Neural cell (in vitro differentiated cells): ENCODE data around the gene ZDHHC18.

Experiments
- EP300 ChIP-seq: fragments of 450-650 bp; conservative IDR thresholded peaks from 2 replicates; pipeline ENCODE4 v1.6.1; 2014; ENCODE audit warnings: antibody characterized with exemption, mild to moderate bottlenecking, moderate library complexity; ENCODE audit not compliant: poor library complexity, severe bottlenecking
- EZH2 ChIP-seq: fragments of 200-600, 300-800 bp; shearing (Covaris generic), sonication (generic); IDR thresholded peaks from 2 replicates; pipeline ENCODE4 v1.6.1; 2014; ENCODE audit warnings: antibody characterized with exemption, low read length, borderline replicate concordance, mild to moderate bottlenecking; ENCODE audit not compliant: insufficient read depth, poor library complexity, severe bottlenecking
- MXI1 ChIP-seq: fragments of 450-650 bp; conservative IDR thresholded peaks from 2 replicates; pipeline ENCODE4 v1.6.1; 2014; ENCODE audit warnings: antibody characterized with exemption, mild to moderate bottlenecking; ENCODE audit not compliant: poor library complexity, severe bottlenecking
- POLR2AphosphoS5 ChIP-seq: IDR thresholded peaks from 2 replicates; pipeline ENCODE4 v1.6.1; 2012
- RAD21 ChIP-seq: fragments of 450-650 bp; conservative IDR thresholded peaks from 2 replicates; pipeline ENCODE4 v1.6.1; 2014; ENCODE audit warnings: antibody characterized with exemption, mild to moderate bottlenecking, moderate library complexity
- REST ChIP-seq: IDR thresholded peaks from 2 replicates; pipeline ENCODE4 v1.6.1; 2012; ENCODE audit warnings: borderline replicate concordance
- SMC3 ChIP-seq: fragments of 450-650 bp; conservative IDR thresholded peaks from 2 replicates; pipeline ENCODE4 v1.6.1; 2014; ENCODE audit warnings: antibody characterized with exemption, mild to moderate bottlenecking, moderate library complexity; ENCODE audit not compliant: poor library complexity
- TF ChIP-seq, protein P1 (sequence below): fragments of 450-650 bp; IDR thresholded peaks from 2 replicates; pipeline ENCODE4 v1.5.1; 2014; ENCODE audit warnings: antibody characterized with exemption, mild to moderate bottlenecking, moderate library complexity; ENCODE audit not compliant: poor library complexity, severe bottlenecking

GRCh38 chr1:26863685-26864077, 37.2 kb downstream of the ZDHHC18 start:
- TF ChIP-seq RAD21 (no peak), POLR2AphosphoS5 (no peak), EZH2 (no peak), REST (no peak), EP300 (no peak), MXI1 (no peak), SMC3 (no peak)
- TF ChIP-seq, protein P1, sequence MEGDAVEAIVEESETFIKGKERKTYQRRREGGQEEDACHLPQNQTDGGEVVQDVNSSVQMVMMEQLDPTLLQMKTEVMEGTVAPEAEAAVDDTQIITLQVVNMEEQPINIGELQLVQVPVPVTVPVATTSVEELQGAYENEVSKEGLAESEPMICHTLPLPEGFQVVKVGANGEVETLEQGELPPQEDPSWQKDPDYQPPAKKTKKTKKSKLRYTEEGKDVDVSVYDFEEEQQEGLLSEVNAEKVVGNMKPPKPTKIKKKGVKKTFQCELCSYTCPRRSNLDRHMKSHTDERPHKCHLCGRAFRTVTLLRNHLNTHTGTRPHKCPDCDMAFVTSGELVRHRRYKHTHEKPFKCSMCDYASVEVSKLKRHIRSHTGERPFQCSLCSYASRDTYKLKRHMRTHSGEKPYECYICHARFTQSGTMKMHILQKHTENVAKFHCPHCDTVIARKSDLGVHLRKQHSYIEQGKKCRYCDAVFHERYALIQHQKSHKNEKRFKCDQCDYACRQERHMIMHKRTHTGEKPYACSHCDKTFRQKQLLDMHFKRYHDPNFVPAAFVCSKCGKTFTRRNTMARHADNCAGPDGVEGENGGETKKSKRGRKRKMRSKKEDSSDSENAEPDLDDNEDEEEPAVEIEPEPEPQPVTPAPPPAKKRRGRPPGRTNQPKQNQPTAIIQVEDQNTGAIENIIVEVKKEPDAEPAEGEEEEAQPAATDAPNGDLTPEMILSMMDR, result no peak
